HG02981 (cell line): Measurements from ENCODE around the gene KCTD15.
"Not testable (repeated sequence)": the region's sequence is repeated elsewhere in the genome, so short reads cannot be mapped to it uniquely, and the experiment has no call there.

Experiments
- ATAC-seq: cut with Tn5 transposase; IDR thresholded peaks from one replicate; pipeline ENCODE4 v1.9.1; 2021; ENCODE audit warnings: mild to moderate bottlenecking, moderate library complexity; ENCODE audit not compliant: unreplicated experiment

The KCTD15 gene

DNA sequence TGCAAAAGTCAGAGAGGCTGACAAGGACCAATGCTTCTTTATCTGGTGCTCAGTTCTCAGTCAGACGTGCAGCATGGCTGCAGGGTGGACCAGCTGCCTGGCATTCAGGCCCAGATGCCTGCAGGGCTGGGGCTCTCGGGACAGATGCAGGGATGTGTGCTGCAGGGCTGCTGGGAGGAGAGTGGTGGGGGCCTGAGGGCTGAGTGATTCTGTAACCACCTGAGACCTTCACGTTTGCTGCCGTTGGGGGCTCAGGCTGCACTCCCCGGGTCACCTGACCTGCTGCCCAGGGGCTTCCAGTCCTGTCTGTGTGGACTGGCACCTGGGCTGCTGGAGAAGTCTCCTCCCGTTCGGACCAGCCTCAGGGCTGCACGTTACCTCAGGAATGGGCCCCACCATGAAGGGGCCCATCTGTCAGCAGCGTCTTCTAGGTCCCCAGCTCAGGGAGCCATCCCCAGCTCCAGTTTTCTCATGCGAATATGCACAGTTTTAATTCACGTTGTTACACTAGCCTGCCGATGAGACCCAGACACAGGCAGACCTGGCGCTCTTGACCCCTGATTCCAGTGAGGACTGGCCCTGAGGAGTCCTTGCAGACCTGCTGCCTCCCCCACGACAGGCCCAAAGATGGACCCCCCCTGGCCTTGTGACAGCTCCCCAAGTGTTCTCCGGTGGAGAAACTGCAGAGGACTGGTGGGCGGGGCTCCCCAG, 16.9 kb downstream of the KCTD15 start:
- ATAC-seq = no peak

DNA sequence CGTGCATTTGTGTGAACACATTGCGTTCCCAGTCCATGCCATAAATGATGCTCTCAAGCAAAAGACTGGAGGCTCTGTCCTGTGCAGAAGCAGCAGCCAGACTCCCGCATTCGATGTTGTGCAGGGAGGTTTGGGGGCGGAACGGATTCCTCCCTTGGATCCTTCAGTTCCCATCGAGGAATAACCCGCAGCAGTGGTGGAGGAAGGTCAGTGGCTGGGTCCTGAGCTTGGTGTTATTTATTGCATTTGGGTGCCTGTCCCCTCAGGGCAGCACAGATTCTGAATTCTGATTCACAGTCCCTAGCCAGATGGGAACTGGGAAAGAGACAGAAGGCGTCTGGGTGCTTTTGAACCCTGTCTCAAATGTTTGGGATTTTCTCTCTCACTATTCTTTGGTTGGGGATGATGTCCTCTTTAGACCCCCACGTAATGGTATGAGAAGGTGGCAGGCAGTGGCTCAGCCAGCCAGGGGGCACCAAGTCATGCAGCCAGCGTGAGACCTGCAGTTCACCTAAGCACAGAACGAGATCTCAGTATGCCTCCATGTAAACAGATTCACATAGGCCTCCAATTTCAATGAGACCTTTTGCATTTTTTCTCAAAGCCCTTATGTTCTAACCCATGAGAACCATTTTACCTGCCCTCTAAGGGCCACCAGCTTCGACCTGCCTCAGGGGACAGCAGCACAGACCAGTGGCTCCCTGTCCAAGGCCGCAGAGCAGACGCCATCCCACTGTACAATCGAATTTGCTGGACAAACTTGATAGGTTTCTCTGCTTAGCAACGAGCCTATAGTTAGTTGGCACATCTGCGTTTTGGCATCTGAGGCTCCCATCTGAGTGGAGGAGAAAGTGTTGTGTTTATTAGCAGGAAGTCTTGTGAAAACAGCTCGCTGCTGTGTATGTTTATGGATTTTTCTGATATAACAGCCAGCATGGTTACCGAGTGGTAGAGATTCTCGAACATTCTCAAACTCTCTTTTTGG, 17.8 kb downstream of the KCTD15 start:
- no peak for ATAC-seq

DNA sequence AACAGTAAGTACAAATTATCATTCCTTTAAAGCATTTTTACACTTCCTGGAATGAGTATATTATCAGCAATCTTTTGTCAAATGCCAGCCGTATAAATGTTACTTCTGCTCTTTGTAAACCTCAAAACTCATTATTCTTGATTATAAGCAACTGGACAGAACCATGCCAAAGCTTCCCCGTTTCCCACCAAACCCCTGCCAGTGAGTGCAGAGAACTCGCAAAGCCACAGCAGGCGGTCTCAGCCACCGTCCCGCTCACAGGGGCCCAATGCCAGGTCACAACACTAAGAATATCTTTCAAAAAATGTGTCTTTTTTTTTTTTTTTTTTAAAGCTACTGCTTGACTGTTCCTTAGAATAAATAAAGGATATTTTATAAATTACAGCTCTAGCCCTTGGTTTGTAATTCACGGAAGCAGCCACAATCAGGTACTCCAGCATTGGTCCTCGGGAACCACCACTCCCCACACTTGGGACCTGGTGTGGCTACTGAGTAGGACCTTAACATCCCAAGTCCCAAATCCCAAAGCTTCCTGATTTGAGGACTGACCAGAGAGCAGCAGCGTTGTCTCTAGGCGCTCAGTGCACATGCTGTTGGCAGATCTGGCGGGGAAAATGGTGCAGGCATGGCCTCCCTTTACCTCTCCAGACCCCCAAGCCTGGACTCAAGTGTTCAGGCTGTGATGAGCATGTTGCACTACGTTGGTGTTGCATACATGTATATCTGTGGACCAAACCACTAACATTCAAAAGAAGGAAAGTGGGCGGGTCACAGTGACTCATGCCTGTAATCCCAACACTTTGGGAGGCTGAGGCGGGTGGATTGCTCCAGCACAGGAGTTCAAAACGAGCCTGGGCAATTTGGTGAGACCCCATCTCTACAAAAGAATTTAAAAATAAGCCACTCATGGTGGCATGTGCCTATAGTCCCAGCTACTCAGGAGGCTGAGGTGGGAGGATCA, 19.0 kb downstream of the KCTD15 start:
- no peak for ATAC-seq

DNA sequence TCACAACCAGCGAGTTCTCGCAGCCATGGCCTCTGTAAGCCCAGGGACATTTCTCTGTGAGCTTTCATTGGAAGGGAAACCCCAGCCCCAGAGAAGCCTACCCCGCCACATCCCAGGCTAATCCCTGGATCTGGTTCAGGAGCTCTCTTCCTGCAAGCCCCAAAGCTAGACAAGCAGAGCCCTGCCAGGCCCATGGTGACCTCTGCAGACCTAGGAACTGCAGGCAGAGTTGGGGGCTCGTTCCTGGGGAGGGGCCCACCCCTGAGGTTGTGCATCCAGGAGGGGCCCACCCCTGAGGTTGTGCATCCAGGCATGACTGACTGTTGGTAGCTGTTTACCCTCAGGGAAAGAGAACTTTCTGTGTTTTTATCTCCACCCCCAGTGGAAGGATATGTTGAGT, 21.7 kb downstream of the KCTD15 start:
- ATAC-seq = no peak

DNA sequence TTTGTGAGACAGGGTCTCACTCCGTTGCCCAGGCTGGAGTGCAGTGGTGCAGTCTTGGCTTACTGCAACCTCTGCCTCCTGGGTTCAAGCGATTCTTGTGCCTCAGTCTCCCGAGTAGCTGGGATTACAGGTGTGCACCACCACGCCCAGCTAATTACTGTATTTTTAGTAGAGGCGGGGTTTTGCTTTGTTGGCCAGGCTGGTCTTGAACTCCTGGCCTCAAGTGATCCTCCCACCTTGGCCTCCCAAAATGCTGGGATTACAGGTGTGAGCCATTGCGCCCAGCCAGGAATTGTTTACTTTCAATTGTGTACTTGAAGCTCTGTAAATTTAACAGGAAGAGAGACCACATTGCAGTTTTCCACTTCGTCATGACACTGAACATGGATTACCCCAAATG, 22.4 kb downstream of the KCTD15 start:
- not testable (repeated sequence) for ATAC-seq

DNA sequence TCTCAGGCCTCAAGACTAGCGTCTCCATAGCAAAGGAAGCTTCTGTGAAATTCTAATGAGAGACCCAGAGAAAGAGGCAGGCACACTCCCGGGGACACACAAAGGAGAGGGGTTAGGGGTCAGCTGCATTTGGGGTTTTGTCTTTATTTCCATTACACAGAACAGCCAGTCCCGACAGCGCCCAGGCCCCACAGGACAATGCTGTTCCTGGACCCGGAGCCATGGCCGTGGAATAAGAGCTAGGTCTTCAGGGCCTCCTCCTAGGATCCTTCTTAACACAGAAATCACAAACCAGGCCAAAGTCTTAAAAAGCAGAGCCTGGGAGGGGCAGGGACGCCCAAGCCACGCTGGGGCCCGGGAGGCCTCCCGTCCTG, 22.8 kb downstream of the KCTD15 start:
- ATAC-seq = no peak

DNA sequence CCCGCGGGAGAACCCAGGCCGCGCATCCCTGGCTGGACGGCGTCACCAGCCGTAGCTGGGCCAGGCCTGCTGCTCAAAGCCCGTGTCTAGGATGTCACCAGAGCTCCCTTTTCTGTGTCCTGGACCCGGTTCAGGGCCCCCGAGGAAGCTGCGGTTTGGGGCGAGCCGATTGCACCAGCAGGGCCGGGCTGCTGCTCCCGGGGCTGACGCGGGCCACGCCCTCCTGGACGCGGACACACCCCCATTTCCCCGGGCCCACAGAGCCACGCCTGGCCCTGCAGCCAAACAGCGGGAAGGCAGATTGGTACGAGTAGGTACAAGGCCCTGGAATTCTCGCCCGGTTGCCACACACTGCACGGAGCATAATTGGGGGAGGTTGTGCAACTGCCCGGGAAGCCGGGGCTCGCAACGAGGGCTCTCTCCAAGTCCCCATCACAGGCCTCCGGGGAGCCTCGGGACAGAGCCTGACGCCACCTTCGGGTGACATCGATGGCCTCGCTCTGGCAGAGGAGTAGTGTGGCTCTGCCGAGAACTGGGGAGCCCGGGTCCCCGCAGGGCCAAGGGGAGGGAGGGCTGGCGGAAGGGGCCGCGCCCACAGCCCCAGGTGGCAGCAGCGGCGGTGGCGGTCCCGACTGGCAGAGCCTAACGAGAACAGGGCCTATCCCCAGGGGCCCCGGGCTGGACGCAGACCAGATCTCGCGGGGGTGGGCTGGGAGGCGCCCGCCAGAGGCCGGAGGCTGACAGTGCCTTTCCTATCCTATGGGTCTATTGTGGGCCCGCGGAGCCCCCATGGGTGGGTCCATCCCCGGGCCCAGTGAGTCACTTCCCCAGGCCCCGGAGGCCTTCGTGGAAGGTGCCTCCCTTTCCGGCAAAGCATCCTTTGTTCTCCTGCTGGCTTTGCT, 23.5 kb downstream of the KCTD15 start:
- ATAC-seq = no peak

DNA sequence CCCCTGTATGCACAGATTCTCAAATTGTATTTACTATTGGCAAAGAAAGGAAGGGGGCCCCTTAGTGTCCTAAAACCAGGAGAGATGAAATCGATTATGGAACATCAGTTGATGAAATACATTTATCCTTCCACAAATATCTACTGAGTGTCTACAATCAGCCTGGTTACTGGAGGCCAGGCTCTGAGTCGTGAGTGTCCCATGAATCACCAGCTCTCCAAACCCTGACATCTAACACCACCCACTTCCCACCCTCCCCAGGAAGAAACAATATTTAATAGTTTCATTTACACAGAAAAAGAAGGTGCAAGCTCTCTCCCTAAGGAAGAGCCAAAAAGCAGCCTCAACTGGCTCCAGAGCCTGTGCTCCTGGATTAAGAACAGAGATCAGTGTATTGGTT, 25.2 kb downstream of the KCTD15 start:
- no peak for ATAC-seq

DNA sequence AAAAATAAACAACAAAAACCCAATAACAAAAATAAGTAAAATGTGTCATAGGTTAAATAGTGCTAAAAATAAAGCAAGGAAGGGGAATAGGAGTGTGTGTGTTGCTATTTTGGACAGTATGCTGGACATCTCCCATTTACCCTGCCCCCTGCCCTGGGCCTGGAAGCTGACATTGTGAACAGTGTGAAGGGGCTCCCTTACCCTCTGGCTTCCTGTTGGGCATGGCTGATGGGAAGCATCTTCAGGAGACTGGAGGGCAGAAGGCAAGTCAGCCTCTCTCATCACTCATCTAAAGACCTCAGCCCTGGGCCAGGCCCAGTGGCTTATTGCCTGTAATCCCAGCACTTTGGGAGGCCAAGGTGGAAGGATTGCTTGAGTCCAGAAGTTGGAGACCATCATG, 26.7 kb downstream of the KCTD15 start:
- ATAC-seq = no peak

DNA sequence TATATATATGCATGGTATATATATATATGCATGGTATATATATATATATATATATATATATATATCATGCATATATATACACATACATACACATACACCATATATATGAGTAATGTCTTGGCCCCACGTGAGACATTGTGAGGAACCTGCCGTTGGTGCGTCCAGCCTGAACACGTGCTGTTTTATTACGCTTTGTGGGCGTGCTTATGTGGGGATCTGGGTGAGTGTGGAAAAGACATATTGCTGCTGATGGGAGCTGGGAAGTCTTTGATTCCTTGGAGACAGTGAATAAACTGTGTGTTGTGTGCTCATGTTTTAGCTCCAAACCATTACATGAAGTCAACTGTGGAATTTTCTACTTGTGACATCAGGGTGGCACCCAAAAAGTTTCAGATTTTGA, 28.9 kb downstream of the KCTD15 start:
- no peak for ATAC-seq

DNA sequence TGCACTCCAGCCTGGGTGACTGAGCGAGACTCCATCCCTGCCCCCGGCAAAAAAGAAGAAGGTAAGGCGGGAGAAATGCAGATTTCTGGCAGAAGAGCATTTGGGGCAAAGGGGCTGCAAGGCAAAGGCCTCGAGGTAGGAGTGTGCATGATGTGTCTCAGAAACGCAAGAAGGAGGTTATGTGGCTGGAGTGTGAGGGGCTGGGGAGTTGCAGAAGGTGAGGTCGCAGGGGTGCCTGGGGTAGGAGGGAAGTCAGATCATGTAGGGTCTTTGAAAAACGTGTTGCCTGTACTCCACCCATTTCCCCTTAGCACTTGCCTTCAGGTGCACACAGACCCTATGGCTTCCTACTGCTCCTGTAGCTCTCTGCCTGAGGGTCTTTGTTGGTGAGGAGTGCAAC, 29.9 kb downstream of the KCTD15 start:
- ATAC-seq = no peak

DNA sequence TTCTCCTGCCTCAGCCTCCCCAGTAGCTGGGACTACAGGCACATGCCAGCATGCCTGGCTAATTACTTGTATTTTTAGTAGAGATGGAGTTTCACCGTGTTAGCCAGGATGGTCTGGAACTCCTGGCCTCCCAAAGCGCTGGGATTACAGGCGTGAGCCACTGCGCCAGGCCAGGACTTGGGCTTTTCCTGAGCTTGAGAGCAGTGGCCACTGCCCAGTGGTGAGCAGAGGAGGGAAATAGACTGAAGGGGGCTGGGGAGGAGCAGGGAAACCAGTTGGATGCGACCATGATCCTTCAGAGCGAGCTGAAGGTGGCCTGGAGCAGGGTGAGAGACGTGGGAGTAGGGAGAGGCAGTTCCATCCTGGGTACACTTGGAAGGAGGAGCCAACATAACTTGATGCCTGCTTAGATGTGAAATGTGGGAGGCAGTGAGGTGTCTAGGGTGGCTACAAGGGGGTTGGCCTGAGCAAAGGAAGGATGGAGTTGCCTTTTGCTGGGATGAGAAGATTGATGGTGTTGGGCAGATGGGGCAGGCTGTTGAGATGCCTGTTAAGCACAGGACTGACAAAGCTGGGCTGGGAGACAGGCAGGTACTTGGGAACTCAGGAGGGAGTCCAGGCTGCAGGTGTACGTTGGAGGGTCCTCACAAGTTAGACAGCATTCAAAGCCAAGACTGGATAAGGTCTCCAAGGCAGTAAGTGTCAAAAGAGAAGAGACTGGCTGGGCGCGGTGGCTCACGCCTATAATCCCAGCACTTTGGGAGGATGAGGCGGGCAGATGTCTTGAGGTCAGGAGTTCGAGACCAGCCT, 31.8 kb downstream of the KCTD15 start:
- no peak for ATAC-seq

DNA sequence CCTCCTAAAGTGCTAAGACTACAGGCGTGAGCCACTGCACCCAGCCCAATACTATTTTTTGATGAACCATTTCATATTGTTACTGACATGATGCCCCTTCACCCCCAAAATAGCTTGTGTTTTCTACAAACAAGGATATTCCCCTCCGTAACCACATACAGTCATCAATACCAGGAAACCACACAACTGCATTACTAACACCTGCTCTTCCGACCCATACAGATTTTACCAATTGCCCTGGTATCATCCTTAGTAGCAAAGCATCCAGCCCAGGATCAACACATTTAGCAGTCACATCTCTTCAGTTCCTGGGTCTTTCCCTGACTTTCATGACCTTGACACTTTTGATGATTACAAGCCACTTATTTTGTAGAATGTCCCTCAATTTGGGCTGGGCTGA, 33.6 kb downstream of the KCTD15 start:
- no peak for ATAC-seq

DNA sequence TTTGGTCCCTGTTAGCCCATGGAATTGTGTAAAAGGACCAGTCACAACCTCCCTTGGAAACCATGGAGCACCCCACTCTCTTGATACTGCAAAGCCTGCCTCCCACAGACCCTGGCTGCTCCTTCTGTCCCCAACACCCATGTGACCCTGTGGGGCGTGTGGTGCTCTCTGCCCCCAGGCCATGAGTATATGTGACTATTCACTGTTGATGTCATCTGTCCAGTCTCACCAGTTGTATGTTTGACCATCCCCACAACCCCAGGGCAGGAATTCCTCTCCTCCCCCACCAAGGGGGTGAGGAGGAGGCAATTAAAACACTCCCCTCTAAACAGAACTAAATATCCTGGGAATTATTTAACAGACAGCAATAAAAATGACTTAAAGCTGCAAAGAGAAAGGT, 35.2 kb downstream of the KCTD15 start:
- ATAC-seq = no peak

DNA sequence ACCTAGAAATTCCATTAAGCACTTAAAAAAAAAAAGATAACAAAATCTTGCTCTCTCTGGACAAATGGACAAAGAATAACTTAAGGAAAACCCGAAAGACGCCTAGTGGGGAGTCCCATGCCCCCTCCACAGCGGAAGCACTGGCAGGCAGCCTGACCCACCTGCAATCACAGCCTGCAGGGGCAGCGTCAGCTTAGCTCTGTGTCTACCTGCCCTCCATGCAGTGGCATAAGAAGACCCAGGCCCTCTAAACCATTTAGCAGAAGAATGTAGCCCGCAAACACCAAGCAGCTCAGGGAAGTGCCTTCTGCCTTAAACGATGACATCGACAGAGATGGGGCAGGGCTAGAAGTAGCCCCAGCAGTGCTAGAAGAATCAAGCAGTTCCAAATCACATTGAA, 36.0 kb downstream of the KCTD15 start:
- ATAC-seq = no peak

DNA sequence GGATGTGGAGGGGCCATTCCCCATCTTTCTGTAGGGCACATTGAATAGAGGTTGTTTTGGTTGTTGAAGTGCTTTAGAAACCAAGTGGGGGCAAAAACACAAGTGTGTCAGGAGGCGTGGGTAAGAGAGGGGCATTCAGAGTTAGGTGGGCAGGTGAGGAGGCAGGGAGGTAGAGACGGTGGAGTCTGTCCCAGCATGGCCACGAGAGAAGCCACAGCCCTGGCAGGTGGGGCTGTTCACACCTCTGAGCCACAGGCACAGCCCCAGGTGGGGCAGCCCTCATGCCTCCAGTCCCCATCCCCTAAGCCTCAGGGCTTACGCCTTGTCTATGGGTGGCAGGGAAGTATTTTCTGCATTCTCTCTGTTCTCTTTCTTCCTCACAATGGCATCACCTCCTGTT, 43.7 kb downstream of the KCTD15 start:
- ATAC-seq = no peak

DNA sequence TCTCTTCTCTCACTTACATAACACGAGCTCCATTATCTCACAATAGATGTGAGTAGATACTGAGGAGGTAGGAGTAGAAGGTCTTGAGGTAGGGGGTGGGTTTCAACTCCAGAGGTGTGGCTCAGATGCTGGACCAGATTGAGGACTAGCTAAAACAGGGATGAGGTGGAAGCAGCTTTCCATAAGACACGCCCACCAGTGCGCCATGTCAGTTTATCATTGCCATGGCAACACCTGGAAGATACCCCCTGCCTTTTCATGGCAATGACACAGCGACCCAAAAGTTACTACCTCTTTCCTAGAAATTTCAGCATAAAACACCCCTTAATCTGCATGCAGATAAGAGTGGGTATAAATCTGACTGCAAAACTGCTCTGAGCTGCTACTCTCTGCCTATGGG, 44.1 kb downstream of the KCTD15 start:
- no peak for ATAC-seq

DNA sequence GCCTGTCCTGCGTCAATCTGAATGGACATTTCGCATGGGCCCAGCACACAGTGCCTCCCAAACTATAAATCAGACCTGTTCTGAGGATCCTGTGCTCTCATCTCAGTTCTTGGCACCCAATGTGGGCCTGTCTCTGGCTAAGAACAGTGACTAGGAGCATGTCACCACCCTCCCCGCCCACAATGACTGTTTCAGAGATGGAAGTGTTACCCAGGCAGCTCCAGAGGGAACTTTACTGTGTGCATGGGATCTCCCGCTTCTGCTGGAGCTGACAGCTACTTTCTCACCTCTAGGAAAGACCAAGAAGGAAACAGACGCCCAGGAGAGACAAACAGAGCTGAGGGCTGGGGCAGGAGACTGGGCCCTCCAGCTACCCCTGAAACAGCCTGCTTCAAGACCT, 45.0 kb downstream of the KCTD15 start:
- no peak for ATAC-seq

DNA sequence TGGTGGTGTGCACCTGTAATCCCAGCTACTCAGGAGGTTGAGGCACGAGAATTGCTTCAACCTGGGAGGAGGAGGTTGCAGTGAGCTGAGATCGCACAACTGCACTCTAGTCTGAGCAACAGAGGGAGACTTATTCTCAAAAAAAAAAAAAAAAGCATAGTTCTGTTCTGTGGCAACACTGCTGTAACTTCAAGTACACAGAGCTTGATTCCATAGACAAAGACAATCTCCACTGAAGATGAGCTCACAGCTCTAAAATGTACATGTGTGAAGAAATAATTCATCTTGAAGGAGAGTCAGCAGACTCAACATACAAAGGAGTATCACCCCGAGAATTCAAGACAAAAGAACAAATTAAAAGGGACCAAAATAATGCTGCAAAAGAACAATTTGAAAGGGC, 47.8 kb downstream of the KCTD15 start:
- ATAC-seq = no peak
